Natural killer cell (primary cell): ENCODE data around the gene SEZ6L. TPM values are rescaled to one million over a fixed set of nuclear protein-coding genes. Genes with fewer than 3 reads are reported as not detected.

Source experiments
- ATAC-seq, 3 donors: fragments of 150-1000 bp in 2 of 3; fragments of 200-7000 bp in 1 of 3; cut with Tn5 transposase; 1 replicate in 1 of 3; 2 replicates in 2 of 3; pipeline ENCODE4 v1.10.0; 2021; ENCODE audit warnings: mild to moderate bottlenecking in 2 of 3, moderate library complexity in 2 of 3
- DNase-seq, 2 donors: peaks; one replicate each; pipeline versions ENCODE4 v3.0.0 to v3.0.0-alpha.2; 2013 to 2021; ENCODE audit warnings: mixed read lengths in 1 of 2
- H3K27ac ChIP-seq: one replicate; pipeline ENCODE4 v1.5.1; 2013; ENCODE audit warnings: mild to moderate bottlenecking, low read length
- H3K27me3 ChIP-seq: one replicate; pipeline ENCODE4 v1.6.1; 2013; ENCODE audit warnings: low read length; ENCODE audit not compliant: control insufficient read depth, insufficient read depth
- H3K36me3 ChIP-seq: one replicate; pipeline ENCODE4 v1.6.1; 2013; ENCODE audit warnings: low read length; ENCODE audit not compliant: control insufficient read depth, insufficient read depth
- H3K4me1 ChIP-seq: one replicate; pipeline ENCODE4 v1.6.1; 2013; ENCODE audit warnings: low read length; ENCODE audit not compliant: control insufficient read depth, insufficient read depth
- H3K4me3 ChIP-seq: one replicate; pipeline ENCODE4 v1.5.1; 2013; ENCODE audit warnings: low read length
- H3K9me3 ChIP-seq: one replicate; pipeline ENCODE4 v1.6.1; 2013; ENCODE audit warnings: low read length; ENCODE audit not compliant: control insufficient read depth, insufficient read depth
- H3K27ac Mint-ChIP-seq, 2 donors: one replicate each; pipeline ENCODE4 v1.8.0; 2022; ENCODE audit warnings: mild to moderate bottlenecking in 2 of 2, mixed read lengths in 2 of 2, moderate library complexity in 1 of 2
- H3K27me3 Mint-ChIP-seq, 2 donors: one replicate each; pipeline ENCODE4 v1.8.0; 2022; ENCODE audit warnings: low read depth in 2 of 2, mixed read lengths in 2 of 2
- H3K36me3 Mint-ChIP-seq: one replicate; pipeline ENCODE4 v1.8.0; 2022; ENCODE audit warnings: mixed read lengths
- H3K4me1 Mint-ChIP-seq, 2 donors: one replicate each; pipeline ENCODE4 v1.8.0; 2022; ENCODE audit warnings: mixed read lengths in 2 of 2
- H3K4me3 Mint-ChIP-seq: one replicate; pipeline ENCODE4 v1.8.0; 2022; ENCODE audit warnings: mild to moderate bottlenecking, moderate library complexity, mixed read lengths
- H3K9me3 Mint-ChIP-seq, 2 donors: one replicate each; pipeline ENCODE4 v1.8.0; 2022; ENCODE audit warnings: mixed read lengths in 2 of 2
- WGBS: methylation state at CpG from one replicate; pipeline ENCODE4 v1.1.7; 2013; ENCODE audit warnings: missing lambda C conversion rate; ENCODE audit not compliant: insufficient coverage; 5-methylcytosine and 5-hydroxymethylcytosine counted together
- intact Hi-C: fragments of 100-400 bp; cut with micrococcal nuclease; formaldehyde crosslinking; loops from one replicate; pipeline ENCODE4 v1.14.2; 2022
- total RNA-seq, 4 donors: library from RNA; stranded (reverse); fragments of 120-200 nt in 1 of 4; gene quantifications; one replicate each; pipeline versions ENCODE4 v1.2.3 to v1.2.4, GENCODE V29; 2013 to 2022
- TF ChIP-seq, protein P1 (sequence below): fragments of 200-600 bp; IDR thresholded peaks from one replicate; pipeline ENCODE4 v1.8.0; 2022; ENCODE audit warnings: antibody characterized with exemption

Gene SEZ6L
- total RNA-seq, 3 donors from 2014 or later (not counting 1 experiment from before 2014, with no cell fraction given): 0.11 to 1.1 (median 0.60) TPM

DNA sequence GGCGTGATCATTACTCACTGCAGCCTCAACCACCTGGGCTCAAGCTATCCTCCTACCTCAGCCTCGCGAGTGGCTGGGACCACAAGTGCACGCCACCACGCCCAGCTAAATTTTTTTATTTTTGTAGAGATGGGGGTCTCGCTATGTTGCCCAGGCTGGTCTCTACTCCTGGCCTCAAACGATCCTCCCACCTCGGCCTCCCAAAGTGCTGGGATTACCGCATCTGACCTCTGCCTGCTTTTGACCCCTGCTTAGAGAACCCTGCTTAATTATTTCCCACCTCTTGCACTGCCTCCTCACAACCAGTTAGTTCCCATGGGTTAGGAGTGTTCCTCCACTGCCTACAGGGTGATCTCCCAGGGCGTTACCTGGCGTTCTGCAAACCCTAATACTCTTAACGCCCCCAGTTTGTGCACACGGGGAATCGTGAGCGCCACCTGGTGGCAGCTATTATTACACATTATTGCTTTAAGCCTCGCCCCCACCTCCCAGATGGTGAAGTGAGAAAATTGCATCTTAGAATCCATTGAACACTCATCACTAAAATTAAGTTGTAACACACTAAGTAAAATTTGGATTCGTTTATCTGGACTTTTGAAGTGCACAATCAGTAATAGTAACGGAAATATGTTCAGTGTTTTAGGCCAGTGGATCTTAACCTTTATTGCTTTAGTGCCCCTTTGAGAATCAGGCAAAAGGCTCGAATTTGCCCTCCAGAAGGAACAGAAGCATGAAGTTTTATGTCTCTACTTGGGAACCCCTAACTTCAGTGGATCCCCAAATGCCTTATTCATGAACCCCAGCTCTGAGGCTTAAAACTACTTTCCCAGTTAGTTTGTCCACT, 198.4 kb downstream of the SEZ6L start:
- H3K27me3 ChIP-seq: peaks cover 3% of the 10 kb centered on the region
- H3K27ac ChIP-seq: no peak overlapping the region
- peaks cover 5 to 9% of the 10 kb centered on the region in 2 donors for H3K4me1 Mint-ChIP-seq
- no peak overlapping the region for H3K27ac Mint-ChIP-seq
- H3K36me3 Mint-ChIP-seq: no peaks in the 10 kb centered on the region
- WGBS: 53% methylated on average over 10 of the region's 19 CpGs
- H3K9me3 ChIP-seq: no peaks in the 10 kb centered on the region
- intact Hi-C loops: loop anchor here (10.0 kb wide), 1 partner anchor 307 kb away; no protein-coding TSS in a partner anchor
- H3K27me3 Mint-ChIP-seq: peaks cover 8 to 19% of the 10 kb centered on the region in 2 donors
- no peaks in the 10 kb centered on the region for H3K36me3 ChIP-seq
- H3K4me3 Mint-ChIP-seq: no peak overlapping the region
- no peaks in the 10 kb centered on the region for H3K4me1 ChIP-seq
- TF ChIP-seq, protein P1, sequence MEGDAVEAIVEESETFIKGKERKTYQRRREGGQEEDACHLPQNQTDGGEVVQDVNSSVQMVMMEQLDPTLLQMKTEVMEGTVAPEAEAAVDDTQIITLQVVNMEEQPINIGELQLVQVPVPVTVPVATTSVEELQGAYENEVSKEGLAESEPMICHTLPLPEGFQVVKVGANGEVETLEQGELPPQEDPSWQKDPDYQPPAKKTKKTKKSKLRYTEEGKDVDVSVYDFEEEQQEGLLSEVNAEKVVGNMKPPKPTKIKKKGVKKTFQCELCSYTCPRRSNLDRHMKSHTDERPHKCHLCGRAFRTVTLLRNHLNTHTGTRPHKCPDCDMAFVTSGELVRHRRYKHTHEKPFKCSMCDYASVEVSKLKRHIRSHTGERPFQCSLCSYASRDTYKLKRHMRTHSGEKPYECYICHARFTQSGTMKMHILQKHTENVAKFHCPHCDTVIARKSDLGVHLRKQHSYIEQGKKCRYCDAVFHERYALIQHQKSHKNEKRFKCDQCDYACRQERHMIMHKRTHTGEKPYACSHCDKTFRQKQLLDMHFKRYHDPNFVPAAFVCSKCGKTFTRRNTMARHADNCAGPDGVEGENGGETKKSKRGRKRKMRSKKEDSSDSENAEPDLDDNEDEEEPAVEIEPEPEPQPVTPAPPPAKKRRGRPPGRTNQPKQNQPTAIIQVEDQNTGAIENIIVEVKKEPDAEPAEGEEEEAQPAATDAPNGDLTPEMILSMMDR: peak; percentile 86
- no peaks in the 10 kb centered on the region for H3K9me3 Mint-ChIP-seq
- H3K4me3 ChIP-seq: no peak overlapping the region
- peak; percentile 39 to 85 for DNase-seq
- peak; percentile 68 to 81 (median 75) for ATAC-seq

DNA sequence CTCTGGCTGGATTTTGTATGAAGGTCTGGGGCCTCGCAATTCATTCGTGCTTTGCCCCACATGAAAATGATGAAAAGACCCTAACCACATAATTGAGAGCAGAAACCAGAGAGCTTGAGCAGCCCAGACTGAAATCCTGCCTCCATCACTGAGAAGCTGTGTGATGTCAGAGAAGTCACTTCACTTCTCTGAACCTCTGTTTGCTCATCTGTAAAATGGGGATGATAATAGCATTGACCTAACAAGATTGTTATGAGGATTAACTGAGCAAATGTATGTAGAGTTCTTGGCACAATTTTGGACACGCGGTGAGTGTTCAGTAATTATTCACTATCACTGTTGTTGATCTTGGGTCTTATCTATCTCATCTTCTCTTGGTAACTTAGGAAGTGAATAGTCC, 203.6 kb downstream of the SEZ6L start:
- peaks cover 8 to 9% of the 10 kb centered on the region in 2 donors for H3K4me1 Mint-ChIP-seq
- H3K27me3 ChIP-seq: peaks cover 3% of the 10 kb centered on the region
- no peaks in the 10 kb centered on the region for H3K36me3 ChIP-seq
- no peak overlapping the region for H3K4me3 Mint-ChIP-seq
- no peaks in the 10 kb centered on the region for H3K36me3 Mint-ChIP-seq
- H3K4me3 ChIP-seq: no peak overlapping the region
- peaks cover 19 to 31% of the 10 kb centered on the region in 2 donors for H3K27me3 Mint-ChIP-seq
- no peak for DNase-seq
- WGBS: 93% methylated on average over 4 of the region's 4 CpGs
- intact Hi-C loops: no loop called here
- TF ChIP-seq, protein P1: no peak
- ATAC-seq: no peak
- no peak overlapping the region for H3K27ac ChIP-seq
- H3K9me3 ChIP-seq: no peaks in the 10 kb centered on the region
- H3K4me1 ChIP-seq: no peaks in the 10 kb centered on the region
- no peaks in the 10 kb centered on the region for H3K9me3 Mint-ChIP-seq
- no peak overlapping the region for H3K27ac Mint-ChIP-seq

DNA sequence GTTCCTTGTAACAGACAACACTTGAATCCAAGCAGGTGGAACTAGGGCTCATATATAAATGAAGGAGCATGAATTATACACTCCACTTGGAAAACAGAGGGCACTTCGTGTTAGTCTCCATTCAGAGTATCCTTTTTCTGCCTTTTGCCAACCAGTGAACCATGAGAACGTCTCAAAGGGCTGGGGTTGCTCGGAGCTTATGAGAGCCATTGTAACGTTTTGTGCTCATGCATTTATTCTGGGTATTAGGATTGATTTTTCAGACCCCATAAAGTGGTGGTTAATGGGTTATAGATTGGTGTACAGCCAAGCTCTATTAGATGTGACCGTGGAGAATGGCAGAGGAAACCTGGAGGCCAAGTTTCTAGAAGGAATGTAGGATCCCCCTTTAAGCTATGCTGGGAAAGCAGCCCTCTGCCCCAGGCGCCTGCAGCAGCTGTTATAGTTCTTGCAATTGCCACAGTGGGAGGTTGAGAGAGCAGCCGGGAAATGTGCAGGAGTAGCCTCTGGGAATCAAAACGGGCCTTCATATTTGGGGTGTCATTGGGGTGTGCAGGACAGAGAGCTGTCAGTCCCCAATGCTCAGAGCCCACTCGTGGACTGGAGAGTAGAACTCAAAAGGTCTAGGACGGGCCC, 205.2 kb downstream of the SEZ6L start:
- no peaks in the 10 kb centered on the region for H3K4me1 ChIP-seq
- H3K36me3 Mint-ChIP-seq: no peaks in the 10 kb centered on the region
- WGBS: 83% methylated on average over 10 of the region's 10 CpGs
- intact Hi-C loops: no loop called here
- H3K27ac ChIP-seq: no peak overlapping the region
- H3K4me3 ChIP-seq: no peak overlapping the region
- H3K27me3 ChIP-seq: no peaks in the 10 kb centered on the region
- H3K36me3 ChIP-seq: no peaks in the 10 kb centered on the region
- peaks cover 8 to 9% of the 10 kb centered on the region in 2 donors for H3K4me1 Mint-ChIP-seq
- TF ChIP-seq, protein P1: no peak
- ATAC-seq (no peak), DNase-seq (no peak)
- no peak overlapping the region for H3K27ac Mint-ChIP-seq
- H3K4me3 Mint-ChIP-seq: no peak overlapping the region
- H3K27me3 Mint-ChIP-seq: peaks cover 23 to 47% of the 10 kb centered on the region in 2 donors
- H3K9me3 Mint-ChIP-seq: no peaks in the 10 kb centered on the region
- no peaks in the 10 kb centered on the region for H3K9me3 ChIP-seq
